ENCODE results near the gene TARS3.

TARS3 gene

DNA sequence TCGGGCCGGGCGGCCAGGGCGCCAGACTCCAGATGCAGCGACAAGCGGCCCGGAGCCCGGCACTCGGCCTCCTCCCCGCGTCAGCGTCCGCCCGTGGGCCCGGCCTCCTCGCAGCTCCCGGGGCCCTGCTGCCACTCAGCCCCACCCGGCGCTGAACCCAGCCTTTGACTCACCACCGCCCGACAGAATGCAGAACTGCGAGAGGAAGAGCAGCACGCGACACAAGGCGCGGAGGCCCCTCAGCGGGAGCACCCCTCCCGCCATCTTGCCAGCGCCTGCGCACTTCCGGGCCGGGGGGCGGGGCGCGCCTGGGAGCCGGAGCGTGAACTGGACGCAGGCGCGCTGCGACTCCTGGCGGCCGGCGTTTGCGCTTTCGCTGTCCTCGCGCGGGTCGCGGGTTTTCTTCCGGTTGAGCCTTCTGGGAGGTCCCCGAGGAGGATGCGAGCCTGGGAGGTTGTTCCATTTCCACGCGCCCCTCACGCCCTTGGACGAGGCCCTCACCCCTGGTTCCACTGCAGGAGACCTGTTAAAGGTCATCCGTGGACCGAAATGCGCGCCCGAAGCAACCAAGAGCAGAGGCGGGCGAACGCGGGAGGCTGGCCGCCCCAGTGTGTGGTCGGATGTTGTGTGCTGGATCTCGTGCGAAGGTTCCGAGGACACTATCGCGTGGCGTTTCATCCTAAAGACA is 72.0 kb downstream of the TARS3 start, which contains the start of gene TM2D3:
TSS of gene TM2D3 (minus strand) at position 284 of the 688 bp plus-strand sequence. CDS start at position 264, 20 bp downstream.
- TF ChIP-seq, protein P1, sequence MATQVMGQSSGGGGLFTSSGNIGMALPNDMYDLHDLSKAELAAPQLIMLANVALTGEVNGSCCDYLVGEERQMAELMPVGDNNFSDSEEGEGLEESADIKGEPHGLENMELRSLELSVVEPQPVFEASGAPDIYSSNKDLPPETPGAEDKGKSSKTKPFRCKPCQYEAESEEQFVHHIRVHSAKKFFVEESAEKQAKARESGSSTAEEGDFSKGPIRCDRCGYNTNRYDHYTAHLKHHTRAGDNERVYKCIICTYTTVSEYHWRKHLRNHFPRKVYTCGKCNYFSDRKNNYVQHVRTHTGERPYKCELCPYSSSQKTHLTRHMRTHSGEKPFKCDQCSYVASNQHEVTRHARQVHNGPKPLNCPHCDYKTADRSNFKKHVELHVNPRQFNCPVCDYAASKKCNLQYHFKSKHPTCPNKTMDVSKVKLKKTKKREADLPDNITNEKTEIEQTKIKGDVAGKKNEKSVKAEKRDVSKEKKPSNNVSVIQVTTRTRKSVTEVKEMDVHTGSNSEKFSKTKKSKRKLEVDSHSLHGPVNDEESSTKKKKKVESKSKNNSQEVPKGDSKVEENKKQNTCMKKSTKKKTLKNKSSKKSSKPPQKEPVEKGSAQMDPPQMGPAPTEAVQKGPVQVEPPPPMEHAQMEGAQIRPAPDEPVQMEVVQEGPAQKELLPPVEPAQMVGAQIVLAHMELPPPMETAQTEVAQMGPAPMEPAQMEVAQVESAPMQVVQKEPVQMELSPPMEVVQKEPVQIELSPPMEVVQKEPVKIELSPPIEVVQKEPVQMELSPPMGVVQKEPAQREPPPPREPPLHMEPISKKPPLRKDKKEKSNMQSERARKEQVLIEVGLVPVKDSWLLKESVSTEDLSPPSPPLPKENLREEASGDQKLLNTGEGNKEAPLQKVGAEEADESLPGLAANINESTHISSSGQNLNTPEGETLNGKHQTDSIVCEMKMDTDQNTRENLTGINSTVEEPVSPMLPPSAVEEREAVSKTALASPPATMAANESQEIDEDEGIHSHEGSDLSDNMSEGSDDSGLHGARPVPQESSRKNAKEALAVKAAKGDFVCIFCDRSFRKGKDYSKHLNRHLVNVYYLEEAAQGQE (IDR thresholded peaks at IDR 0.05; ENCODE audit: insufficient replicate concordance, low read depth): no peak
- TF ChIP-seq SPI1 (IDR thresholded peaks at IDR 0.05; ENCODE audit: borderline replicate concordance, low read depth) (peak; percentile 76; the same call in 1 of the 2 replicates), POLR2AphosphoS5 (IDR thresholded peaks at IDR 0.05; ENCODE audit: low read depth) (peak; percentile 85), GABPA (IDR thresholded peaks at IDR 0.05; ENCODE audit: low read depth) (peak; percentile 71)
- TF ChIP-seq, protein P2, sequence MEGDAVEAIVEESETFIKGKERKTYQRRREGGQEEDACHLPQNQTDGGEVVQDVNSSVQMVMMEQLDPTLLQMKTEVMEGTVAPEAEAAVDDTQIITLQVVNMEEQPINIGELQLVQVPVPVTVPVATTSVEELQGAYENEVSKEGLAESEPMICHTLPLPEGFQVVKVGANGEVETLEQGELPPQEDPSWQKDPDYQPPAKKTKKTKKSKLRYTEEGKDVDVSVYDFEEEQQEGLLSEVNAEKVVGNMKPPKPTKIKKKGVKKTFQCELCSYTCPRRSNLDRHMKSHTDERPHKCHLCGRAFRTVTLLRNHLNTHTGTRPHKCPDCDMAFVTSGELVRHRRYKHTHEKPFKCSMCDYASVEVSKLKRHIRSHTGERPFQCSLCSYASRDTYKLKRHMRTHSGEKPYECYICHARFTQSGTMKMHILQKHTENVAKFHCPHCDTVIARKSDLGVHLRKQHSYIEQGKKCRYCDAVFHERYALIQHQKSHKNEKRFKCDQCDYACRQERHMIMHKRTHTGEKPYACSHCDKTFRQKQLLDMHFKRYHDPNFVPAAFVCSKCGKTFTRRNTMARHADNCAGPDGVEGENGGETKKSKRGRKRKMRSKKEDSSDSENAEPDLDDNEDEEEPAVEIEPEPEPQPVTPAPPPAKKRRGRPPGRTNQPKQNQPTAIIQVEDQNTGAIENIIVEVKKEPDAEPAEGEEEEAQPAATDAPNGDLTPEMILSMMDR (IDR thresholded peaks at IDR 0.05; ENCODE audit: insufficient read depth, low read length): peak; percentile 14
- H3K27ac ChIP-seq (replicated peaks): peak within 1 kb of the TSS; percentile 86
- peak within 1 kb of the TSS; percentile 61 for H3K4me3 ChIP-seq (replicated peaks; ENCODE audit: insufficient read depth, low read length)
- DNase-seq (ENCODE audit: low read depth in 1 of 2, low spot score in 1 of 2): peak; percentile 88 to 89
- H3K27me3 ChIP-seq (ENCODE audit: insufficient read depth, poor library complexity, severe bottlenecking): no peaks in the 10 kb centered on the region

DNA sequence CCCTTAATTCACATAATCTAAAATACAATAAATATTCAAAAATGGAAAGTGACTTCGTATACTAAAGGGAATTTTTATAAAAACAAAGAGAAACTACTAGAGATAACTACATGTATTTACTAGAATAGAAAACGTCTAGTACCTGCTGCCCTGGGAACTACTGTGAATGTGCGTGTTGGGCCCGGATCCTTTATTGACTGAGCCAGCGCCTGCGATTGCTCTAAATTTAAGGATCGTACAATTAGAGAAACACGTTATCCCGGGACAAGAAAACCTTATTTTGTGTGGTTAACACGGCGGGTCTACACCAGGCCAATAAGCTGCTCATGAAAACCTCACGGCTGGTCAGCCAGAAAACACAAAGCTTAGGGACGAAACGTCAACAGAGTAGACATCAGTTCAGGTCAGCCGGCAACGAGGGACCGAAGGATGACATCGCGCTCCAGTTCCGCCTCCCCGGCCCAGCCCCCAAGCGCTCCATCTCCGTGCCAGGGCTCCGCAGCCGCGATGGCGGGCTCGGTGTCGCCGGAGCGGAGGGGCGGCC is 72.6 kb downstream of the TARS3 start:
- Histone ChIP-seq H3K27me3 (ENCODE audit: insufficient read depth, poor library complexity, severe bottlenecking) (no peaks in the 10 kb centered on the region), H3K27ac (replicated peaks) (peak overlapping the region; percentile 86), H3K4me3 (replicated peaks; ENCODE audit: insufficient read depth, low read length) (peak overlapping the region; percentile 61)
- no peak for TF ChIP-seq GABPA (IDR thresholded peaks at IDR 0.05; ENCODE audit: low read depth)
- TF ChIP-seq, protein P2 (IDR thresholded peaks at IDR 0.05; ENCODE audit: insufficient read depth, low read length): no peak
- TF ChIP-seq, protein P1 (IDR thresholded peaks at IDR 0.05; ENCODE audit: insufficient replicate concordance, low read depth): no peak
- TF ChIP-seq SPI1 (IDR thresholded peaks at IDR 0.05; ENCODE audit: borderline replicate concordance, low read depth): no peak
- no peak for TF ChIP-seq POLR2AphosphoS5 (IDR thresholded peaks at IDR 0.05; ENCODE audit: low read depth)
- no peak for DNase-seq (ENCODE audit: low read depth in 1 of 2, low spot score in 1 of 2)

DNA sequence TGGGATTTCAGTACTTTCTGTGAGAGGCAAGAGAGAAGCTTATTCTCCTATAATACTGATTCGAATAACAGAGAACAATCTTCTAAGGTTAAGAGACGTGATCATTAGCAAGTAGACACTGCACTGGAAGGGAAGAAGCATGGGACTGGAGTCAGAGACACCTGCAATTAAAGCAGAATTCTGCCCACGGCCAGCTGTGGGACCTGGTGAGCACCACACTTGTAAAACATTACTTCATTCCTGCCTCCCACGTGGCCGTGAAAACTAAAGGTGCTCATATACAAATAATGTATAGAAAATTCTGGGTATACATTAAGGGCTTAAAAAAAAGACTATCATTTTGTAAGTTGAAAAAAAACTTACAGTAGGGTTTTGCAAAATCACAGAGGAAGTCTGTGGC is 74.1 kb downstream of the TARS3 start:
- no peak for DNase-seq (ENCODE audit: low read depth in 1 of 2, low spot score in 1 of 2)
- no peak overlapping the region for H3K4me3 ChIP-seq (replicated peaks; ENCODE audit: insufficient read depth, low read length)
- H3K27ac ChIP-seq (replicated peaks): no peak overlapping the region
- TF ChIP-seq GABPA (IDR thresholded peaks at IDR 0.05; ENCODE audit: low read depth) (no peak), SPI1 (IDR thresholded peaks at IDR 0.05; ENCODE audit: borderline replicate concordance, low read depth) (peak; percentile 33; the same call in 1 of the 2 replicates)
- H3K27me3 ChIP-seq (ENCODE audit: insufficient read depth, poor library complexity, severe bottlenecking): no peaks in the 10 kb centered on the region

DNA sequence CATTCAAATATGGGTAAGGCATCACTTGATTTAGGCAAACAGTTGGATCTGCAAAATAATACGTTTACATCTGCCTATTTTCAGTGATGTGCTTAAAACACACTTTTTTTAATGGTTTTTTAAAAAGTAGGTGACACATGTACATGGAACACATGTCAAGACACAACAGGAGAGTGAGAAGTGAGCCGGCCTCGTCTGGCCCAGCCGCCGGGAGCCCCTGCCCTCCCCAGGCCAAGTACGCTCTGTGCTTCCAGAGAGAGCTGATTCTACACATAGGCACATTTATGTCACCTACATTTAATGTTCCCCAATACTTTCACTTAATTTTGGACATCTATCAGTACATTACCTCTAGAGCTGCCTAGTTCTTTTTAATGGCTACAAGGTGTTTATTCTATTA is 75.9 kb downstream of the TARS3 start:
- Histone ChIP-seq H3K27ac (replicated peaks) (no peak overlapping the region), H3K27me3 (ENCODE audit: insufficient read depth, poor library complexity, severe bottlenecking) (no peaks in the 10 kb centered on the region), H3K4me3 (replicated peaks; ENCODE audit: insufficient read depth, low read length) (no peak overlapping the region)
- DNase-seq (ENCODE audit: low read depth in 1 of 2, low spot score in 1 of 2): no peak
- TF ChIP-seq GABPA (IDR thresholded peaks at IDR 0.05; ENCODE audit: low read depth): no peak

All from HL-60 (cell line).